Measurements from ENCODE around the gene NRG2.

DNA sequence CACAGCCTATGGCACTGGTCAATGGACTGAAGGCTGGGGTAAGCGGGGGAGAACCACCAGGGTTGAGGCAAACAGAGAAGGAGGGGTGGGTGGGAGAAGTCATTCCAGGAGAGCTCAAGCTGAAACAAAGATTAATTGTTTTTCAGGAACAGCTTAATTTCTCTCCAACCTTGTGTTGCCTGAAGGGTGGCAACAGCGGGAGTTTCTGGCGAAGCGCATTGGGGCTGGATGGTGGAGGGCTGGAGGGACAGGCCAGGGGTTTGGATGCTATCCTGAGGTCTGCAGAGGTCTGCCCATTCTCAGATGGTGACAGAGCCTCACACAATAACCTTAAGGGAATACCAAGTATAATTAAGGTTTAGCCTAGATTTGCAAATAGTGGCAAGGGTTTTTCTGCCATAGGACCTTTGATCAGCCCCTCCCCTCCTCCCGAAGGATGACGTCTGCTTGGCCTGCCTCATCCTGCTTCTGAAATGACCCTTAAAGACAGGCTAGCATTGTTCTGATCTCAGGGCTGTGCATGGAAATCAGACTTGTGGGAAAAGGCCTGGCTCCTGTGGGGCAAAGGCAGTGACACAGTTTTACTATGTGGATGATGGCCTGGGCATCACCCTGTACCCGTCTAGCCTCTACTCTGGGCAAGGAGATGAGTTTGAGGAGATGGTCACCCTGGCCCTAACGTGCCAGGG is 214.7 kb downstream of the NRG2 start:
- TF ChIP-seq POLR2AphosphoS5 (IDR thresholded peaks at IDR 0.05), result no peak
- TF ChIP-seq, protein P1, sequence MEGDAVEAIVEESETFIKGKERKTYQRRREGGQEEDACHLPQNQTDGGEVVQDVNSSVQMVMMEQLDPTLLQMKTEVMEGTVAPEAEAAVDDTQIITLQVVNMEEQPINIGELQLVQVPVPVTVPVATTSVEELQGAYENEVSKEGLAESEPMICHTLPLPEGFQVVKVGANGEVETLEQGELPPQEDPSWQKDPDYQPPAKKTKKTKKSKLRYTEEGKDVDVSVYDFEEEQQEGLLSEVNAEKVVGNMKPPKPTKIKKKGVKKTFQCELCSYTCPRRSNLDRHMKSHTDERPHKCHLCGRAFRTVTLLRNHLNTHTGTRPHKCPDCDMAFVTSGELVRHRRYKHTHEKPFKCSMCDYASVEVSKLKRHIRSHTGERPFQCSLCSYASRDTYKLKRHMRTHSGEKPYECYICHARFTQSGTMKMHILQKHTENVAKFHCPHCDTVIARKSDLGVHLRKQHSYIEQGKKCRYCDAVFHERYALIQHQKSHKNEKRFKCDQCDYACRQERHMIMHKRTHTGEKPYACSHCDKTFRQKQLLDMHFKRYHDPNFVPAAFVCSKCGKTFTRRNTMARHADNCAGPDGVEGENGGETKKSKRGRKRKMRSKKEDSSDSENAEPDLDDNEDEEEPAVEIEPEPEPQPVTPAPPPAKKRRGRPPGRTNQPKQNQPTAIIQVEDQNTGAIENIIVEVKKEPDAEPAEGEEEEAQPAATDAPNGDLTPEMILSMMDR (IDR thresholded peaks at IDR 0.05 in 8 of 11, conservative IDR thresholded peaks at IDR 0.05 in 3 of 11), result no peak
